ENCODE measurements around the gene NLGN1.

Gene NLGN1

DNA sequence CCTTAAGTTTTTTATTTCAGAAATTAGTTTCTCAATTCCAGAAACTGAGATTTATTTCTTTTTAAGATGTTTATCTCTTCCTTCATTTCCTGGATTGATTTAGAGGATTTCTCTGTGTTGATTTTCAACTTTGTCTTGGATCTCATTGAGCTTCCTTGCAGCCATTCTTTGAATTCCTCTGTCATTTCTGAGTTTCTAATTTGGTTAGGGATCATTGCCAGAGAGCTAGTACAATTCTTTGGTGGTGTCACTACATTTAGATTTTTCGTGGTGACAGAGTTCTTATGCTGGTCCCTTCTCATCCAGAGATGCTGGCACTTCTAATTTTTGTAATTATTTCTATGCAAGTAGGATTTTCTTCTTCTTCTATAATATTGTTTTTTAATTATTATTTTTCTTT, 770.5 kb downstream of the NLGN1 start:
- Histone ChIP-seq H3K27ac (no peak overlapping the region), H3K4me1 (ENCODE audit: control insufficient read depth in 1 of 2, insufficient read depth in 1 of 2, low read depth in 1 of 2, low read length in 1 of 2) (no peaks in the 10 kb centered on the region), H3K4me3 (ENCODE audit: low read depth in 1 of 2, low read length in 1 of 2) (no peak overlapping the region), H3K36me3 (no peaks in the 10 kb centered on the region), H3K27me3 (no peaks in the 10 kb centered on the region), H3K9me3 (no peaks in the 10 kb centered on the region)
- no peak for TF ChIP-seq CTCF (IDR thresholded peaks at IDR 0.05)

- H3K4me1 ChIP-seq (ENCODE audit: control insufficient read depth in 1 of 2, insufficient read depth in 1 of 2, low read depth in 1 of 2, low read length in 1 of 2), result no peaks in the 10 kb centered on the region
- H3K36me3 ChIP-seq, result no peaks in the 10 kb centered on the region
- TF ChIP-seq CTCF (IDR thresholded peaks at IDR 0.05), result no peak
- no peak overlapping the region for H3K4me3 ChIP-seq (ENCODE audit: low read depth in 1 of 2, low read length in 1 of 2)
- no peak overlapping the region for H3K27ac ChIP-seq
- no peaks in the 10 kb centered on the region for H3K27me3 ChIP-seq
- H3K9me3 ChIP-seq, result no peaks in the 10 kb centered on the region
Measured at GRCh38 chr3:174168538-174169254, 771.2 kb downstream of the NLGN1 start.

- no peaks in the 10 kb centered on the region for H3K9me3 ChIP-seq
- H3K4me1 ChIP-seq (ENCODE audit: control insufficient read depth in 1 of 2, insufficient read depth in 1 of 2, low read depth in 1 of 2, low read length in 1 of 2), result no peaks in the 10 kb centered on the region
- TF ChIP-seq CTCF (IDR thresholded peaks at IDR 0.05), result no peak
Measured at GRCh38 chr3:174169736-174170135, 772.2 kb downstream of the NLGN1 start.

DNA sequence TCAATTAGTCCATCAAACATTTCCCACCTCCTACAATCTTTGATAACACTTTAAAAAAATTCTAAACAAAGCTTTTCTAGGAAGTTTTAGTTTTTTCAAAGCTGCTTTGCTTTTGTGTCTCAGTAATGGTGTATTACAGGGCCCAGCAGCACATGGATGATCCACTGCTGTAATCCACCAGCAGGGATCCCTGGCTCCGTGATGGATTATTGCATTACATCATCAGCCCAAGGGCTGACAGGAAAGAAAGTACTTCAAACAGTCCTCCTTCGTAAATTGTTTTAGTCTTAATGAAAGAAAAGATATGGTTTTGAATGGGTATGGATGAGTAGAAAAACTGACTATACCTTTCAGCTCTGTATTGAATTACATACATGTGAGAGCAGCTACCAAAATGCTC, 772.7 kb downstream of the NLGN1 start:
- Histone ChIP-seq H3K4me1 (ENCODE audit: control insufficient read depth in 1 of 2, insufficient read depth in 1 of 2, low read depth in 1 of 2, low read length in 1 of 2) (no peaks in the 10 kb centered on the region), H3K36me3 (no peaks in the 10 kb centered on the region)
- no peak for TF ChIP-seq CTCF (IDR thresholded peaks at IDR 0.05)

More at GRCh38 chr3:174169736-174170135, 772.2 kb downstream of the NLGN1 start:
- Histone ChIP-seq H3K27me3 (no peaks in the 10 kb centered on the region), H3K27ac (no peak overlapping the region), H3K4me3 (ENCODE audit: low read depth in 1 of 2, low read length in 1 of 2) (no peak overlapping the region), H3K36me3 (no peaks in the 10 kb centered on the region)

DNA sequence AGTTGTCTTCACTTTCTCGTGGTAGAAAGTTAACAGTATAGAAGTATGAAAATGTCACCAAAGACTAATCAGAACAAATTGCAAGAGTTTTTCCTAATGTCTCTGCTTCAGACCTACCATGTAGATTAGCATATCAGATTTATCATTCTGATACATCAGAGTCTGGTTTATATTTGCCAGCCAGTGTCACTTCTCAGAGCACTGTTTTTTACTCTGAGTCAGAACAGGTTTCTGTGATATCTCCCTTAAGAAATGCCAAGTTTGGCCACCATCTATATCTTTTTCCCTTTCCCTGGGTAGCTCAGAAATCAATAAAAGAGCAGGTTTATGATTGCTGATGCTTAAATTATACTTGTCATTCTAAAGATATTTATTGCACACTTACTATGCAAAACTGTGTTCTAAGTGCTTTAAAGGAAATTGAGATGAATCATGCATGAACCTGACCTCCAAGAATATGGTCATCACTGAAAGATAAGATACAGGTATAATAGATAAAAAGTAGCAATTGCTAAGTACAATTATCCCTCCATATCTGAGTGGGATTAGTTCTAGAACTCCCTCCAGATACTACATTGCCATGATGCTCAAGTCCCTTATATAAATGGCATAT, 788.9 kb downstream of the NLGN1 start:
- no peak overlapping the region for H3K4me3 ChIP-seq (ENCODE audit: low read depth in 1 of 2, low read length in 1 of 2)
- no peak for TF ChIP-seq CTCF (IDR thresholded peaks at IDR 0.05)
- no peaks in the 10 kb centered on the region for H3K4me1 ChIP-seq (ENCODE audit: control insufficient read depth in 1 of 2, insufficient read depth in 1 of 2, low read depth in 1 of 2, low read length in 1 of 2)

More for the DNA sequence above, 772.7 kb downstream of the NLGN1 start:
- Histone ChIP-seq H3K27me3 (no peaks in the 10 kb centered on the region), H3K9me3 (no peaks in the 10 kb centered on the region), H3K27ac (no peak overlapping the region), H3K4me3 (ENCODE audit: low read depth in 1 of 2, low read length in 1 of 2) (no peak overlapping the region)

More for the DNA sequence above, 788.9 kb downstream of the NLGN1 start:
- Histone ChIP-seq H3K36me3 (no peaks in the 10 kb centered on the region), H3K9me3 (no peaks in the 10 kb centered on the region), H3K27me3 (no peaks in the 10 kb centered on the region), H3K27ac (no peak overlapping the region)
